HepG2 (cell line): Measurements from ENCODE around the gene PPP1R27. TPM values are rescaled to one million over a fixed set of nuclear protein-coding genes. Genes with fewer than 3 reads are reported as not detected.

Source experiments
- BCL6 ChIP-seq: IDR thresholded peaks from 2 replicates; pipeline ENCODE4 v1.6.1; 2016; ENCODE audit warnings: missing genetic modification reagents, missing compliant biosample characterization
- CEBPB ChIP-seq: IDR thresholded peaks from 2 replicates; pipeline ENCODE4 v1.6.1; 2011; ENCODE audit warnings: low read depth, low read length, improper control_type of control experiment, borderline replicate concordance
- EEA1 ChIP-seq: sonication (generic); formaldehyde crosslinking; IDR thresholded peaks from 2 replicates; pipeline ENCODE4 v1.5.1; 2020; ENCODE audit warnings: mild to moderate bottlenecking, missing genetic modification reagents, borderline replicate concordance
- FOSL1 ChIP-seq: sonication (generic); formaldehyde crosslinking; IDR thresholded peaks from 2 replicates; pipeline ENCODE4 v1.9.0; 2021; ENCODE audit warnings: missing genetic modification reagents, borderline replicate concordance
- HOXA3 ChIP-seq: sonication (generic); formaldehyde crosslinking; IDR thresholded peaks from 2 replicates; pipeline ENCODE4 v1.5.0; 2020; ENCODE audit warnings: missing genetic modification reagents
- MTA1 ChIP-seq: sonication (generic); formaldehyde crosslinking; IDR thresholded peaks from 2 replicates; pipeline ENCODE4 v1.4.0; 2020; ENCODE audit warnings: missing genetic modification reagents, mild to moderate bottlenecking, borderline replicate concordance
- PAWR ChIP-seq: sonication (generic); formaldehyde crosslinking; IDR thresholded peaks from 2 replicates; pipeline ENCODE4 v1.4.0; 2020; ENCODE audit warnings: missing genetic modification reagents, mild to moderate bottlenecking, borderline replicate concordance
- RBM39 ChIP-seq: fragments of 200-400 bp; formaldehyde crosslinking; IDR thresholded peaks from one replicate; pipeline ENCODE4 v1.6.1; 2018; ENCODE audit warnings: antibody characterized with exemption, mild to moderate bottlenecking, low read depth, low read length; ENCODE audit not compliant: poor library complexity, severe bottlenecking
- ZBTB38 ChIP-seq: sonication (generic); formaldehyde crosslinking; IDR thresholded peaks from 2 replicates; pipeline ENCODE4 v1.5.1; 2020; ENCODE audit warnings: mild to moderate bottlenecking, missing genetic modification reagents
- ZFP62 ChIP-seq: sonication (generic); formaldehyde crosslinking; IDR thresholded peaks from 2 replicates; pipeline ENCODE4 v1.4.0; 2020; ENCODE audit warnings: missing genetic modification reagents
- ZFYVE20 ChIP-seq: sonication (generic); formaldehyde crosslinking; IDR thresholded peaks from 2 replicates; pipeline ENCODE4 v1.8.0; 2023; ENCODE audit warnings: low read depth, mild to moderate bottlenecking, moderate library complexity, missing genetic modification reagents, borderline replicate concordance
- ZNF430 ChIP-seq: sonication (generic); formaldehyde crosslinking; IDR thresholded peaks from 2 replicates; pipeline ENCODE4 v1.9.0; 2021; ENCODE audit warnings: mild to moderate bottlenecking, missing genetic modification reagents
- ZNF777 ChIP-seq: sonication (generic); formaldehyde crosslinking; IDR thresholded peaks from 2 replicates; pipeline ENCODE4 v1.4.0; 2020; ENCODE audit warnings: missing genetic modification reagents
- polyA plus RNA-seq, 8 experiments: library from polyadenylated mRNA; depleted of rRNA in 3 of 8; stranded (reverse) in 7 of 8; unstranded in 1 of 8; fragments of >200 nt; fragmentation: Illumina TruSeq in 4 of 8; extraction: Trizol in 4 of 8; gene quantifications; 2 replicates each; pipeline versions ENCODE4 v1.2.1 to v1.2.3, GENCODE V29; 2011 to 2016; ENCODE audit warnings: low read depth in 4 of 8, missing spikeins in 1 of 8, mixed read lengths in 1 of 8; ENCODE audit not compliant: insufficient read depth in 1 of 8
- total RNA-seq, 5 experiments: library from RNA; depleted of rRNA; stranded (reverse); fragments of >200 nt; fragmentation: Illumina TruSeq; extraction: Trizol; gene quantifications; 2 replicates each; pipeline ENCODE4 v1.2.3, GENCODE V29; 2016; ENCODE audit warnings: low read depth in 1 of 5
- TF ChIP-seq, protein P1 (sequence below), 2 experiments: fragments of 450-650 bp in 1 of 2; sonication (generic) in 1 of 2; formaldehyde crosslinking; IDR thresholded peaks; 2 replicates each; pipeline versions ENCODE4 v1.5.0 to v1.8.0; 2020 to 2022; ENCODE audit warnings: mild to moderate bottlenecking in 1 of 2, missing genetic modification reagents in 1 of 2
- TF ChIP-seq, protein P2 (sequence below): sonication (generic); formaldehyde crosslinking; IDR thresholded peaks from 2 replicates; pipeline ENCODE4 v1.5.1; 2020; ENCODE audit warnings: mild to moderate bottlenecking, missing genetic modification reagents, moderate library complexity
- TF ChIP-seq, protein P3 (sequence below): IDR thresholded peaks from 2 replicates; pipeline ENCODE4 v1.6.1; 2016; ENCODE audit warnings: mild to moderate bottlenecking, missing biosample characterization, missing genetic modification reagents
- TF ChIP-seq, protein P4 (sequence below): sonication (generic); formaldehyde crosslinking; IDR thresholded peaks from 2 replicates; pipeline ENCODE4 v1.4.0; 2020; ENCODE audit warnings: mild to moderate bottlenecking, missing genetic modification reagents
- TF ChIP-seq, protein P5 (sequence below): IDR thresholded peaks from 2 replicates; pipeline ENCODE4 v1.4.0; 2020; ENCODE audit warnings: mild to moderate bottlenecking, missing genetic modification reagents

The PPP1R27 gene
- total and polyA plus RNA-seq, 2 of the 13 experiments (the other 11 are each of a cell fraction or from before 2014, with no cell fraction given): 0.17 to 1.00 TPM

DNA sequence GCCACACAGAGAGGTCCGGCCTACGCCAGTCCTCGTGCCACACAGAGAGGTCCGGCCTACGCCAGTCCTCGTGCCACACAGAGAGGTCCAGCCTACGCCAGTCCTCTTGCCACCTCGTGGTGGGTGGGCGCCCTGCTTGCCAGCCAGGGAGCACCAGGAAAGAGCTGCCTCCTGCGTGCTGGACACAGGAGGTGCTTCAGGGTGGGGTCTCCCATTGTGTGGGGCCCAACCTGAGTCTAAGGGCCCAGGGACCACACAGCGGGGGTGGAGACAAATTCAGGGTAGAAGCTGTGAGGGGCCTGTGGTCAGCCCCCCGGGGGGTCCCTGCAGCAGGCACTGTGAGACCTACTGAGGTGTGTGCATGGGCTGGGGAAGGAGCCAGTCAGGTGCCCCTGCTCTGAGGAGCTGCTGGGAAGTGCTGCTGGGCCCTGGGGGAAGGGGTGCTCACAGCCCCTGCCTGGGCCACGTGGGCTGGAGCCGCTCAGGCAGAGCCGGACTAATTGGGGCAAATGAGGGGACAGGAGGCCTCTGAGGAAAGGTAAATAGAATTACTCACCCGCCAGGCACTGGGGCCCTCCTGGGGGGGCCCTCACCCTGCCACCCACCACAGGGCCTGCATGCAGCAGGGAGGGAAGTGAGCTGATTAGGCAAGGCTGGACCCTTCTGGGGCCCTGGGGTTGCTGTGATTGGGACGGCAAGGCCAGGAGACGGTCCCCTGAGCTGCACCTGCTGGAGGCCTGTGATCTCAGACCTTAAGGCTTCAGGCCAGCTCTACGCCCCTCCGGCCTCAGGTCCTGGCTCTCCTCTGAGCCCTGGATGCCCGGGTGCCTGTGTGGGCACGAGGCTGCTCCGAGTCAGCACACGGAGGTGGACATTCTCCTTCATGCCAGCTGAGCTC lies 19.9 kb downstream of the PPP1R27 start (continued):
- TF ChIP-seq BCL6 (CRISPR knock-in tag) (peak; percentile 61), ZFP62 (CRISPR knock-in tag) (no peak), PAWR (CRISPR knock-in tag) (no peak), HOXA3 (CRISPR knock-in tag) (peak; percentile 34; the same call in 1 of the 2 replicates), MTA1 (CRISPR knock-in tag) (peak; percentile 36; the same call in 1 of the 2 replicates), ZNF777 (CRISPR knock-in tag) (no peak), RBM39 (peak; percentile 39), CEBPB (peak; percentile 46; the same call in 1 of the 2 replicates), EEA1 (CRISPR knock-in tag) (no peak), ZBTB38 (CRISPR knock-in tag) (no peak), ZNF430 (peak; percentile 57; the same call in 1 of the 2 replicates), FOSL1 (CRISPR knock-in tag) (peak; percentile 55; the same call in 1 of the 2 replicates), ZFYVE20 (no peak)
- TF ChIP-seq, protein P1, sequence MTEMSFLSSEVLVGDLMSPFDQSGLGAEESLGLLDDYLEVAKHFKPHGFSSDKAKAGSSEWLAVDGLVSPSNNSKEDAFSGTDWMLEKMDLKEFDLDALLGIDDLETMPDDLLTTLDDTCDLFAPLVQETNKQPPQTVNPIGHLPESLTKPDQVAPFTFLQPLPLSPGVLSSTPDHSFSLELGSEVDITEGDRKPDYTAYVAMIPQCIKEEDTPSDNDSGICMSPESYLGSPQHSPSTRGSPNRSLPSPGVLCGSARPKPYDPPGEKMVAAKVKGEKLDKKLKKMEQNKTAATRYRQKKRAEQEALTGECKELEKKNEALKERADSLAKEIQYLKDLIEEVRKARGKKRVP (CRISPR knock-in tag; IDR thresholded peaks at IDR 0.05): peak in 1 of 2 experiments; percentile 81; a peak in 2 of 4 replicates
- TF ChIP-seq, protein P2, sequence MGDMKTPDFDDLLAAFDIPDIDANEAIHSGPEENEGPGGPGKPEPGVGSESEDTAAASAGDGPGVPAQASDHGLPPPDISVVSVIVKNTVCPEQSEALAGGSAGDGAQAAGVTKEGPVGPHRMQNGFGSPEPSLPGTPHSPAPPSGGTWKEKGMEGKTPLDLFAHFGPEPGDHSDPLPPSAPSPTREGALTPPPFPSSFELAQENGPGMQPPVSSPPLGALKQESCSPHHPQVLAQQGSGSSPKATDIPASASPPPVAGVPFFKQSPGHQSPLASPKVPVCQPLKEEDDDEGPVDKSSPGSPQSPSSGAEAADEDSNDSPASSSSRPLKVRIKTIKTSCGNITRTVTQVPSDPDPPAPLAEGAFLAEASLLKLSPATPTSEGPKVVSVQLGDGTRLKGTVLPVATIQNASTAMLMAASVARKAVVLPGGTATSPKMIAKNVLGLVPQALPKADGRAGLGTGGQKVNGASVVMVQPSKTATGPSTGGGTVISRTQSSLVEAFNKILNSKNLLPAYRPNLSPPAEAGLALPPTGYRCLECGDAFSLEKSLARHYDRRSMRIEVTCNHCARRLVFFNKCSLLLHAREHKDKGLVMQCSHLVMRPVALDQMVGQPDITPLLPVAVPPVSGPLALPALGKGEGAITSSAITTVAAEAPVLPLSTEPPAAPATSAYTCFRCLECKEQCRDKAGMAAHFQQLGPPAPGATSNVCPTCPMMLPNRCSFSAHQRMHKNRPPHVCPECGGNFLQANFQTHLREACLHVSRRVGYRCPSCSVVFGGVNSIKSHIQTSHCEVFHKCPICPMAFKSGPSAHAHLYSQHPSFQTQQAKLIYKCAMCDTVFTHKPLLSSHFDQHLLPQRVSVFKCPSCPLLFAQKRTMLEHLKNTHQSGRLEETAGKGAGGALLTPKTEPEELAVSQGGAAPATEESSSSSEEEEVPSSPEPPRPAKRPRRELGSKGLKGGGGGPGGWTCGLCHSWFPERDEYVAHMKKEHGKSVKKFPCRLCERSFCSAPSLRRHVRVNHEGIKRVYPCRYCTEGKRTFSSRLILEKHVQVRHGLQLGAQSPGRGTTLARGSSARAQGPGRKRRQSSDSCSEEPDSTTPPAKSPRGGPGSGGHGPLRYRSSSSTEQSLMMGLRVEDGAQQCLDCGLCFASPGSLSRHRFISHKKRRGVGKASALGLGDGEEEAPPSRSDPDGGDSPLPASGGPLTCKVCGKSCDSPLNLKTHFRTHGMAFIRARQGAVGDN (CRISPR knock-in tag): peak; percentile 87
- TF ChIP-seq, protein P3, sequence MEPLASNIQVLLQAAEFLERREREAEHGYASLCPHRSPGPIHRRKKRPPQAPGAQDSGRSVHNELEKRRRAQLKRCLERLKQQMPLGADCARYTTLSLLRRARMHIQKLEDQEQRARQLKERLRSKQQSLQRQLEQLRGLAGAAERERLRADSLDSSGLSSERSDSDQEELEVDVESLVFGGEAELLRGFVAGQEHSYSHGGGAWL (CRISPR knock-in tag): 0 out of 2 replicates have a peak, but pooled peaks have one; percentile 55
- TF ChIP-seq, protein P4, sequence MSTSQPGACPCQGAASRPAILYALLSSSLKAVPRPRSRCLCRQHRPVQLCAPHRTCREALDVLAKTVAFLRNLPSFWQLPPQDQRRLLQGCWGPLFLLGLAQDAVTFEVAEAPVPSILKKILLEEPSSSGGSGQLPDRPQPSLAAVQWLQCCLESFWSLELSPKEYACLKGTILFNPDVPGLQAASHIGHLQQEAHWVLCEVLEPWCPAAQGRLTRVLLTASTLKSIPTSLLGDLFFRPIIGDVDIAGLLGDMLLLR (CRISPR knock-in tag): no peak
- TF ChIP-seq, protein P5, sequence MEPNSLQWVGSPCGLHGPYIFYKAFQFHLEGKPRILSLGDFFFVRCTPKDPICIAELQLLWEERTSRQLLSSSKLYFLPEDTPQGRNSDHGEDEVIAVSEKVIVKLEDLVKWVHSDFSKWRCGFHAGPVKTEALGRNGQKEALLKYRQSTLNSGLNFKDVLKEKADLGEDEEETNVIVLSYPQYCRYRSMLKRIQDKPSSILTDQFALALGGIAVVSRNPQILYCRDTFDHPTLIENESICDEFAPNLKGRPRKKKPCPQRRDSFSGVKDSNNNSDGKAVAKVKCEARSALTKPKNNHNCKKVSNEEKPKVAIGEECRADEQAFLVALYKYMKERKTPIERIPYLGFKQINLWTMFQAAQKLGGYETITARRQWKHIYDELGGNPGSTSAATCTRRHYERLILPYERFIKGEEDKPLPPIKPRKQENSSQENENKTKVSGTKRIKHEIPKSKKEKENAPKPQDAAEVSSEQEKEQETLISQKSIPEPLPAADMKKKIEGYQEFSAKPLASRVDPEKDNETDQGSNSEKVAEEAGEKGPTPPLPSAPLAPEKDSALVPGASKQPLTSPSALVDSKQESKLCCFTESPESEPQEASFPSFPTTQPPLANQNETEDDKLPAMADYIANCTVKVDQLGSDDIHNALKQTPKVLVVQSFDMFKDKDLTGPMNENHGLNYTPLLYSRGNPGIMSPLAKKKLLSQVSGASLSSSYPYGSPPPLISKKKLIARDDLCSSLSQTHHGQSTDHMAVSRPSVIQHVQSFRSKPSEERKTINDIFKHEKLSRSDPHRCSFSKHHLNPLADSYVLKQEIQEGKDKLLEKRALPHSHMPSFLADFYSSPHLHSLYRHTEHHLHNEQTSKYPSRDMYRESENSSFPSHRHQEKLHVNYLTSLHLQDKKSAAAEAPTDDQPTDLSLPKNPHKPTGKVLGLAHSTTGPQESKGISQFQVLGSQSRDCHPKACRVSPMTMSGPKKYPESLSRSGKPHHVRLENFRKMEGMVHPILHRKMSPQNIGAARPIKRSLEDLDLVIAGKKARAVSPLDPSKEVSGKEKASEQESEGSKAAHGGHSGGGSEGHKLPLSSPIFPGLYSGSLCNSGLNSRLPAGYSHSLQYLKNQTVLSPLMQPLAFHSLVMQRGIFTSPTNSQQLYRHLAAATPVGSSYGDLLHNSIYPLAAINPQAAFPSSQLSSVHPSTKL (CRISPR knock-in tag): peak; percentile 60
